Right atrium auricular region (tissue), 2 donors: ENCODE results near the gene OR7D2. TPM values are rescaled to one million over a fixed set of nuclear protein-coding genes. Genes with fewer than 3 reads are reported as not detected.
A peak's percentile ranks its signal among the peaks of the same experiment; 100 is the strongest.

ENCODE experiments used
- DNase-seq: peaks from one replicate; pipeline ENCODE4 v3.0.0-alpha.2; 2019; ENCODE audit warnings: low spot score
- H3K27ac ChIP-seq, 2 donors: fragments of 200-600 bp; sonication (generic); 1 replicate in 1 of 2; 2 replicates in 1 of 2; pipeline ENCODE4 v1.5.1; 2016 to 2019
- H3K27me3 ChIP-seq, 2 donors: fragments of 200-600 bp; sonication (generic); one replicate each; pipeline versions ENCODE4 v1.5.1 to v1.6.0; 2017 to 2019
- H3K36me3 ChIP-seq: fragments of 200-600 bp; sonication (generic); one replicate; pipeline ENCODE4 v1.5.1; 2016
- H3K4me1 ChIP-seq, 2 donors: fragments of 200-600 bp; sonication (generic); one replicate each; pipeline versions ENCODE4 v1.5.1 to v1.6.0; 2017 to 2019
- H3K4me3 ChIP-seq, 2 donors: fragments of 200-600 bp; sonication (generic); 1 replicate in 1 of 2; 2 replicates in 1 of 2; pipeline ENCODE4 v1.5.1; 2017 to 2019; ENCODE audit warnings: mild to moderate bottlenecking in 1 of 2, moderate library complexity in 1 of 2
- H3K9me3 ChIP-seq, 2 donors: fragments of 200-600 bp; sonication (generic); one replicate each; pipeline ENCODE4 v1.5.1; 2019
- total RNA-seq, 2 donors: library from RNA; depleted of rRNA; stranded (reverse); fragments of >200 nt; gene quantifications; one replicate each; pipeline ENCODE4 v1.1.0, GENCODE V29; 2016
- TF ChIP-seq, protein P1 (sequence below), 2 donors: fragments of 200-600 bp; sonication (generic); IDR thresholded peaks; one replicate each; pipeline ENCODE4 v1.5.1; 2019; ENCODE audit warnings: antibody characterized with exemption in 2 of 2

OR7D2 gene
- total RNA-seq, 2 donors from 2014 or later, result not detected

DNA sequence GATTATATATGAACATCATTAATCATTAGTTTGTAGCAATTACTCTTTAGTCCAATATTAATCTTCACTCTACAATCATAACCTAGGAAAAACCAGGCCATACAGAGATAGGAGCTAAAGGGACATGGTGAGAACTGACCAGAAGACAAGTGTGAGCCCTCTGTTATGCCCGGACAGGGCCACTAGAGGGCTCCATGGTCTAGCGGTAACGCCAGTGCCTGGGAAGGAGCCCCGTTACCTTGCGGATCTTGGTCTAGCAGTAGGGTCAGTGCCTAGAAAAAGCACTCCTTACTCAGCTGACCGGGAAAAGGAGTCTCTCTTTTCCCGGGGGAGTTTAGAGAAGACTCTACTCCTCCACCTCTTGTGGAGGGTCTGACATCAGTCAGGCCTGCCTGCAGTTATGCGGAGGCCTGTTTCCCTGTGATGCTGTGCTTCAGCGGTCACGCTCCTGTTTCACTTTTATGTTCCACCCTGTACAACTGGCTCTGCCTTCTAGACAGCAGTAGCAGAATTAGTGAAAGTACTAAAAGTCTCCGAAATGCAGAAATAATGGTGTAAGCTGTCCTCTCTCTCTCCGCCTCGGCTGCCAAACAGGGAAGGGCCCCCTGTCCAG, 26.8 kb downstream of the OR7D2 start:
- TF ChIP-seq, protein P1, sequence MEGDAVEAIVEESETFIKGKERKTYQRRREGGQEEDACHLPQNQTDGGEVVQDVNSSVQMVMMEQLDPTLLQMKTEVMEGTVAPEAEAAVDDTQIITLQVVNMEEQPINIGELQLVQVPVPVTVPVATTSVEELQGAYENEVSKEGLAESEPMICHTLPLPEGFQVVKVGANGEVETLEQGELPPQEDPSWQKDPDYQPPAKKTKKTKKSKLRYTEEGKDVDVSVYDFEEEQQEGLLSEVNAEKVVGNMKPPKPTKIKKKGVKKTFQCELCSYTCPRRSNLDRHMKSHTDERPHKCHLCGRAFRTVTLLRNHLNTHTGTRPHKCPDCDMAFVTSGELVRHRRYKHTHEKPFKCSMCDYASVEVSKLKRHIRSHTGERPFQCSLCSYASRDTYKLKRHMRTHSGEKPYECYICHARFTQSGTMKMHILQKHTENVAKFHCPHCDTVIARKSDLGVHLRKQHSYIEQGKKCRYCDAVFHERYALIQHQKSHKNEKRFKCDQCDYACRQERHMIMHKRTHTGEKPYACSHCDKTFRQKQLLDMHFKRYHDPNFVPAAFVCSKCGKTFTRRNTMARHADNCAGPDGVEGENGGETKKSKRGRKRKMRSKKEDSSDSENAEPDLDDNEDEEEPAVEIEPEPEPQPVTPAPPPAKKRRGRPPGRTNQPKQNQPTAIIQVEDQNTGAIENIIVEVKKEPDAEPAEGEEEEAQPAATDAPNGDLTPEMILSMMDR (IDR thresholded peaks at IDR 0.05), result peak; percentile 82 to 91
- H3K27me3 ChIP-seq, result no peaks in the 10 kb centered on the region
- H3K27ac ChIP-seq, result no peak overlapping the region
- no peaks in the 10 kb centered on the region for H3K4me1 ChIP-seq
- H3K36me3 ChIP-seq, result no peaks in the 10 kb centered on the region
- DNase-seq, result peak; percentile 73
- peak overlapping the region in 1 of 2 donors; percentile 27 for H3K4me3 ChIP-seq
- H3K9me3 ChIP-seq, result no peaks in the 10 kb centered on the region

DNA sequence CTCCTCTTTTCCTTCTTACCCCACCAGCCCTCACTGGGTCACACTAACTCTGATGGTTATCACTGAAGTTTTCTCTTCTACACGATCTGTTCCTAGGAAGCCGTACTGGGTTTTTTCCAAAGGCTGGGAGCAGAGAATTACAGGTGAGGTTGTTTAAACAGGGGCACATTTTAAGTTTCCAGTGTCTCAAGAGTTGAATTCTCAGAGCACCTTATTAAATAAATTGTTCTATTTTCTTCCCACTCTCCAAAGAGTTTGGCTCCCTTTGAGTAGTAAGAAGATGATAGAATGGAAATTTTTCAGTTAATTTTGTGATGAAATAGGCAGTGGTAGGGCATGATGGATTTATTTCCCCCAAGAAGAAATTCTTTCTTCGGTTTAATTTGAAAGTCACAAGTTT, 40.7 kb downstream of the OR7D2 start, which contains the start of gene OR7D4:
OR7D4 (minus strand) TSS at position 101 of the 400 bp plus-strand sequence. CDS start 4,752 bp downstream, outside the sequence.
- H3K4me1 ChIP-seq, result no peaks in the 10 kb centered on the region
- peaks cover 0 to 6% of the 10 kb centered on the region in 2 donors for H3K9me3 ChIP-seq
- no peaks in the 10 kb centered on the region for H3K36me3 ChIP-seq
- no peak within 1 kb of the TSS for H3K4me3 ChIP-seq
- no peak for DNase-seq
- H3K27me3 ChIP-seq, result no peaks in the 10 kb centered on the region
- TF ChIP-seq, protein P1 (IDR thresholded peaks at IDR 0.05), result no peak
- no peak within 1 kb of the TSS for H3K27ac ChIP-seq

Other genes starting within 250 kb of the OR7D2 start
- gene MUC16, start 168.6 kb upstream of the OR7D2 start, total RNA-seq, result 10 to 100 TPM in 1 of 2 donors, 1 to 10 TPM in 1; 2.6 to 21.3 TPM
- gene OR1M1, start 91.9 kb upstream of the OR7D2 start, total RNA-seq, result not detected
- not detected for gene OR7G2, start 71.5 kb upstream of the OR7D2 start, total RNA-seq
- not detected for gene OR7G1, start 63.2 kb upstream of the OR7D2 start, total RNA-seq
- not detected for gene OR7G3, start 52.0 kb upstream of the OR7D2 start, total RNA-seq
- gene ZNF317, start 38.6 kb upstream of the OR7D2 start, total RNA-seq, result 10 to 100 TPM in 1 of 2 donors, 1 to 10 TPM in 1; 8.9 to 15.8 TPM
- not detected for gene OR7D4, start 40.6 kb downstream of the OR7D2 start, total RNA-seq
- not detected for gene OR7E24, start 72.0 kb downstream of the OR7D2 start, total RNA-seq
- 1 to 10 TPM; 7.0 to 8.0 TPM for gene ZNF699, start 130.9 kb downstream of the OR7D2 start, total RNA-seq
- 10 to 100 TPM in 1 of 2 donors, 1 to 10 TPM in 1; 9.4 to 13.3 TPM for gene ZNF559, start 145.2 kb downstream of the OR7D2 start, total RNA-seq
- 1 to 10 TPM; 1.1 to 1.5 TPM for gene ZNF177, start 184.0 kb downstream of the OR7D2 start, total RNA-seq